22Rv1 (cell line): ENCODE measurements around the gene GPR3.

Source experiments
- H3K27ac ChIP-seq: fragments of 450-650 bp; 2 replicates; pipeline ENCODE4 v1.5.1; 2017
- CTCF ChIP-seq: fragments of 450-650 bp; IDR thresholded peaks from 2 replicates; pipeline ENCODE4 v1.5.1; 2017; ENCODE audit warnings: mild to moderate bottlenecking
- ZFX ChIP-seq: fragments of 450-650 bp; IDR thresholded peaks from 2 replicates; pipeline ENCODE4 v1.6.1; 2017; ENCODE audit warnings: antibody characterized with exemption, borderline replicate concordance

The GPR3 gene

GRCh38 chr1:27413004-27413403 lies 20.6 kb downstream of the GPR3 start:
- TF ChIP-seq ZFX (no peak), CTCF (no peak)
- no peak overlapping the region for H3K27ac ChIP-seq

- TF ChIP-seq CTCF: no peak
- no peak for TF ChIP-seq ZFX
These were observed 21.7 kb downstream of the GPR3 start for GRCh38 chr1:27414091-27414490.

GRCh38 chr1:27416387-27417111 lies 24.1 kb downstream of the GPR3 start:
- TF ChIP-seq ZFX (no peak), CTCF (peak; percentile 78)
- no peak overlapping the region for H3K27ac ChIP-seq

More at GRCh38 chr1:27414091-27414490, 21.7 kb downstream of the GPR3 start:
- H3K27ac ChIP-seq: no peak overlapping the region

- H3K27ac ChIP-seq: no peak overlapping the region
- TF ChIP-seq CTCF (no peak), ZFX (no peak)
These were observed 25.3 kb downstream of the GPR3 start for GRCh38 chr1:27417713-27418112.

GRCh38 chr1:27418326-27419185 lies 26.1 kb downstream of the GPR3 start:
- H3K27ac ChIP-seq: no peak overlapping the region
- TF ChIP-seq CTCF (no peak), ZFX (no peak)

GRCh38 chr1:27423709-27424108 lies 31.3 kb downstream of the GPR3 start:
- TF ChIP-seq ZFX: no peak
- TF ChIP-seq CTCF: no peak
- H3K27ac ChIP-seq: no peak overlapping the region

GRCh38 chr1:27427329-27427728 lies 34.9 kb downstream of the GPR3 start:
- no peak overlapping the region for H3K27ac ChIP-seq
- no peak for TF ChIP-seq CTCF
